Head of caudate nucleus (tissue), 42 donors: ENCODE measurements around the gene TJP3.

Experiments used
- DNase-seq, 42 donors: peaks; one replicate each; pipeline versions ENCODE4 v3.0.0 to v3.0.0-alpha.2; 2020 to 2021; ENCODE audit warnings: mixed read lengths in 7 of 42
- intact Hi-C: fragments of 100-400 bp; cut with DNase I; formaldehyde crosslinking; loops from one replicate; pipeline ENCODE4 v1.15.0; 2022

Gene TJP3

DNA sequence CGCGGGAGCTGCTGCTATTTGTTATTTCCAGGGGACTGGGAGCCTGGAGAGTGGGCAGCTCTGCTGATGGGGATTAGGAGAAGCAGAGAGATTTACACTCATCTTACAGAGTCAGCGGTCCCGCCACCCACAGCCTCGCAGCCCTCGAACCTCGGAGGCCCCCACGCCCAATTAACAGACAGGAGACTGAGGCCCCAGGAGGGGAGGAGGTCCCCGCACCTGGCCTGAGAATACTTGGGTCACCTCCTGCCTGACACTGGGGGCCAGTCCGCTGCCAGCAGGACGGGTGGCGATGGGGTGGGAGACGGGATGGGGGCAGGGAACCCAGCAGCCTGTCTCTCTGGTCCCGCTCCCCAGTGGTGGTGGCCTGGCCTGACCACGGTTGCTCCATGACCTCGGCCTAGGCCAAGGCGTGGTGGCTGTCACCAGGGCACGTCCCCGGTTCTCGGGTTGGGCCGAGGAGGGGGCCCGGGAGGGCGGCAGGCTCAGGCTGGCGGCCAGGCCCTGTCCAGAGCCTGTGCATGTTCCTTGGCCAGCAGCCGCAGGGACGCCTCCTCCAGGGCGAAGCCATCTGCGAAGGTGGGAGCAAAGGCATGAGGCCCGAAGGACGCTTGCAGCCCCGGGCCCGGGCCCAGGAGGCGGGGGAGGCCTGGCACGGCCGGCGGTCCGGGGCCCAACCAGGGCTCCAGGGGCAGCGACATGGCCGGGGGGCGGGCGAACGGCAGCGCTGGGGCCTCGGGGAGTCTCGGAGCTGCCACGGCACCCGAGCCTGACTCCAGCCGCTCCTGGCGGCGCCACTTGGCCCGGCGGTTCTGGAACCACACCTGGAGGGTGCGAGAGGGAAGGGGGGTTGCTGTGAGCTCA is 62.2 kb downstream of the TJP3 start:
- intact Hi-C loops = no loop called here
- no peak for DNase-seq

DNA sequence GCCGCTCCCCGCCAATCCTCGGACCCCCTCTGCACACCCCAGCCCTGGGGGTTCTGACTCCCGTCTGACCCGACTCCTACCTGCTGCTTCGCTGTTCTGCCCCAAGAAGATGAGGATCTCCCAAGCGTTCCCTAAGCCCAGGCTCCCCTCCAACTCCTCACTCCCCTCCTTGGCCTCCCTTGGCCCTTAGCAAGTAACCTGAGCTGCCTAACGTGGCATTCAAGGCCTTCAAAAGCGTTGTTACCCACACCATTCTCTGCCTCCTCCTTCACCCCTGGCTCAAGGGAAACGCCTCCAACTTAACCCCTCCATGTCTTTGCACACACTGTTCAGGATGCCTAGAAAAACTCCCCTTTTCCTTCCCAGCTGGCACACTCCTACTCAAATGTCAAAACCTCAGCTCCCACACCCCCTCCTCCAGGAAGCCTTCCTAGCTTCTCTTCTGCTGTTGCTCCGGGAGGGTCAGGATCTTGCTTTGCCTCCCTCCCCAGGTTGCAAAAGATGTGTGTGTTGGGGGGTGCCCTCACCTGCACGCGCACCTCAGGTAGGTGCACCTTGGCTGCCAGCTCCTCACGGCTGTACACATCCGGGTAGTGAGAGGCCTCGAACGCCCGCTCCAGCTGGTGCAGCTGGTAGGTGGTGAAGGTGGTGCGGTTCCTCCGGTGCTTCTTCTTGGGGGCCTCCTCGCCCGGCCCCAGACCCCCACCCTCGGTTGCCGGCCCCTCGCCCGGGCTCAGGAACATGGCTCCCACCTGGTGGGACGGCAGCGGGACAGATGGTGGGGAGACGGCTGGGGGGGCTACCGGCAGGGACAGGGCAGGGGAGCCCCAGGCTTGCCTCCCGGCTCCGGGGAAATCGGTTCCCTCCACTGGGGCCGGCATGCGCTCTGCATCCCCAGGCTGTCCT is 63.1 kb downstream of the TJP3 start:
- no peak for DNase-seq
- intact Hi-C loops = no loop called here

GRCh38 chr19:3771906-3772455 is 63.8 kb downstream of the TJP3 start, which contains the start of gene RAX2:
Gene RAX2, minus strand, starts transcription at chr19:3772228. Its CDS starts 486 bp downstream, at chr19:3771742.
- intact Hi-C loops = no loop called here
- DNase-seq = no peak

- DNase-seq = no peak
- intact Hi-C loops = no loop called here
Observed at GRCh38 chr19:3773814-3774515, 65.8 kb downstream of the TJP3 start.

DNA sequence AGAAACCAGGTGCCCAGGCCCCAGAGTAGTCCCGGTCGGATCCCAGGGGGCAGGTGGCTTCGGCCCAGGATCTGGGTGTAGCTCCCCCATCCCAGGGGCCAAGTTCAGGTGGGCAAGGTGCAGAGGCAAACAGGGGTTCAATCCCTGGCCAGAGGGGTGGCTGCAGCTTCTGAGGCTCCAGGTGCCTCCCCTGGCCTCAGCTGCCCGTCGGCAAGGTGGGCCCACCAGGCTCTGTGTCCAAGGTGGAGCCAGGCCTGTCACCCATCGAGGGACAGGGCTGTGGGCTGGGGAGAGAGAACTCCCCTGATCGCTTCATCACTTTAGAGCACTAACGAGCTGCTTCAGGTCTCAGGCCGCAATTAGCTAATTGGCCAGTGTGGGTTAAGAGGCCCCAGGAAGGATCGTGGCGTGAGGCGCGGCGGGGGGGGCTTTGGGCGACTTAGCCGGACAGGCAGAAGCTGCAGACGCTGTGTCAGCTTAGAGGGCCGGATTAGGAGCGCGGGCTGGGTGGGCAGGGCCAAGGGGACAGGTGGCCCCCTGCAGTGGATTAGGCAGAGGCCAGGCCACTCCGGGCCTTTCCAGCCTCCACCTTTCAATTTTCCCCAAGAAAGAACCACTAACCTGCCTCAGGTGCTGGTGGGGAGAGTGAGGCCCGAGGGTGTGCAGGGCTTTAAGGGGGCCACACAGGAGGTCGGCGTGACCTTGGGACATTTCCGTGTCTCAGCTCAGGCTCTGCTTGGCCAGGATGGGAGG is 66.6 kb downstream of the TJP3 start:
- intact Hi-C loops = no loop called here
- no peak for DNase-seq

- intact Hi-C loops = no loop called here
- no peak for DNase-seq
Observed at GRCh38 chr19:3775374-3775711, 67.2 kb downstream of the TJP3 start.

DNA sequence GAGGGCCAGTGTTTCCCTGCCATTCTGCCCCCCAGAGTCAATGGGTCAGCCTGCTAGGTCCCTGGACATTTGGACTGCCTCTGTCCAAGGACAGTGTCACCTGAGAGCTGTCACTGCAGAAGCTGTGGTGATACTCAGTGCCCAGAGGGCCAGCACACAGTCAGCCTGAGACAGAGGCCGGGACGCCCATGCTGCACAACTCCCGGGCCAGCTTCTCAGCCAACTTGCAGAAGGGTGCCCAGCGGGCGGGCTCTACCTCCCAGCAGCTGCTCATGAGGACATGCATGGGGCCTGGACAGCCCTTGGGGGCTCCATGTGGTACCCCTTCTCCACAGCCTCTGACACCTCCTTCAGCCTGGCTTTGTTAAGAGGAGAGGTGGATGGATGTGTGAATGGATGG is 67.6 kb downstream of the TJP3 start:
- intact Hi-C loops = no loop called here

GRCh38 chr19:3776479-3777040 is 68.4 kb downstream of the TJP3 start:
- no peak for DNase-seq
- intact Hi-C loops = no loop called here

More for the DNA sequence above, 67.6 kb downstream of the TJP3 start:
- DNase-seq = no peak

DNA sequence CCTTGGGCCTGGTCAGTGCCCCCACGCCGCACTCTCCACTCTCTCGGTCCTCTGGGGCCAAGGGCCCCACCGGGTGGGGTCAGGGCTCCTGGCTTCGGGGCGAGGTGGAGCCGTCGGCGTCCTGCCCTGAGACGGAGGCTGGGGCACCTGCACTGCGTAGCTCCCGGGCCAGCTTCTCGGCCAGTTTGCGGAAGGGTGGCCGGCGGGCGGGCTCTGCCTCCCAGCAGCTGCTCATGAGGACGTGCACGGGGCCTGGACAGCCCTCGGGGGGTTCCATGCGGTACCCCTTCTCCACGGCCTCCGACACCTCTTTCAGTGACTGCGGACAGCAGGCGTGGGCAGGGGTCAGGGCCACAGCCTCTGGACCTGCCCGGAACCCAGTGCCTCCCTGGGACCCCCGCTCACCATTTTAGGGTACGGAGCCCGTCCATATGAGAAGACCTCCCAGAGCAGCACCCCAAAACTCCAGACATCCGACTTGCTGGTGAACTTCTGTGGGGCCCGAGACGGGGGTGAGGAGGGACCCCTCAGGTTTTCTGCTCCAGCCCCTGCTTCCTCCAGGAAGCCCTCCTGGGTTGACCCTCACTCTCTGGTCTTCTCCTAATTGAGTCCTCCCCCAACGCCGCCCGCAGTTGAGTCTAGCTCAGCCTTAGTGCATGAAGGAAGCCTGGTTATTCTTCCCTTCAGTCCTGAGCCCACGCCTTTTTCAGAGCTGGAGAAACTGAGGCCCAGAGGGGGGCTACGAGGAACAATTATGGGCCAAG is 70.1 kb downstream of the TJP3 start:
- intact Hi-C loops = no loop called here
- no peak for DNase-seq

DNA sequence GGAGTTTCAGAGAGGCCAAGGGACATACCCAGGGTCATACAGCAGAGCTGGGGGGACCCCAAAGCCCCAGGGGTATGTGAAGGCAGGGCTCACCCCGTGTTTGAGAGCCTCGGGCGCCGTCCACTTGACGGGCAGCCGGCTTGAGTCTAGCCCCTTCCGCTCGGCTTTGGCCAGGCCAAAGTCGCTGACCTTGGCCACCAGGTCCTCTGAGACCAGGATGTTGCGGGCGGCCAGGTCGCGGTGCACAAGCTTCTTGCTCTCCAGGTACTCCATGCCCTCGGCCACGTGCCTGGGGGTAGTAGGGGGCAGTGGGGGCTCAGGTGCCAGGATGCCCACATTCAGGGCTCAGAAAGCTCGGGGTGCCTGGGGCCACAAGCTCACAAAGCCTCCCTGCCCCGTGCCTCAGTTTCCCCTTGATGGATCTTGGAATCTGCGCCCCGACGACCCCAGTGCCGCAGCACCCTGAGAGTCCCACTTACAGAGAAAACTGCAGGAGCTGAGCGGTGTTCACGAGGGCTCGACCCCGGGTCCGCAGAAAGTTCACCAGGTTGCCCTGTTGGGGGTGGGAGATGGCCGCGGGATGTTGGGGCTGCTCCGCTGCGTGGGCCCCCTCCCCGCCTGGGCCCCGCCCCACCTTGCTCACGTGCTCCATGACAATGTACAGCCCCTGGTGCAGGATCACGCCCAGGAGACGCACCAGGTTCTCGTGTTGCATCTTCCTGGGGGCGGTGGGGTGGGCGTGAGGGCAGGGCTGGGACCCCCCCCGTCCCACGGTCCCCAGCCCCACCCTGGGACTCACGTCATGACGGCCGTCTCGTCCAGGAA is 70.9 kb downstream of the TJP3 start:
- intact Hi-C loops = no loop called here

GRCh38 chr19:3780786-3781304 is 72.7 kb downstream of the TJP3 start:
- DNase-seq = no peak
- intact Hi-C loops = no loop called here

More for the DNA sequence above, 70.9 kb downstream of the TJP3 start:
- DNase-seq = no peak

DNA sequence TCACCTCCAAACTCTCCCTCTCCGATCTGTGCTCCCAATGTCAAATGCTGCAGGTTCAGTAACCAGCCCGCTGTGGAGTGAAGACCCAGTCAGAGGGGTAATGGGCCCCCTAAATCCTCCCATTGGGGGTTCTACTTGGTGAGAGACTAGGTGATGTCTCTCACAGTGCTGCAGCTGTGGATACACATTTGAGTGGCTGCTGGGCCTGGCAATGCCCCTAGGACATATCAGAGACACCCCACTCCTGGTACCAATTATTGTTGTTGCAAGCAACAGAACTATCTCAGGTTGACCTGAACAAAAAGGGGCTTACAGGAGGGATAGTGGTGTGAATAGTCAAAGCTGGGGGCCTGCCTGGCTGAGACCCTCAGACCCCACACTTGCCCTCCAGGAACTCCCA is 73.4 kb downstream of the TJP3 start:
- DNase-seq = no peak
- intact Hi-C loops = no loop called here

DNA sequence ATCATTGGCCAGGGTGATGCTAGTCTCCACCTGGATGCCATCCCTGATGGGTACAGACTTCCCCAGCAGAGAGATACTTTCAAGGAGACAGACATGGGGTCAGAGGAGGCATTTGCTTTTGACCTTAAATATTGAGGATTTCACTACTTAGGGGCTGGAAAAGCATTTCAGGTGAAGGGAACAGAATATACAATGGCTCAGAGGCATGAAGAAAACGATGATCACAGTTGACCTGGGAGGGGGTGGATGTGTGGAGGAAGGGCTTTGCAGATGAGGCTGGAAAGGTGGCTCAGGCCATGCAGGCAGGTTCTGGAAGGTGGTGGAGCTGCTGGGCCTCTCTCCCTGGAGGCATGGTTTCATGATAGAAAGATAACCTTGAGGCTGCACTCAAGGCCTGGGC is 74.1 kb downstream of the TJP3 start:
- DNase-seq = no peak
- intact Hi-C loops = no loop called here

DNA sequence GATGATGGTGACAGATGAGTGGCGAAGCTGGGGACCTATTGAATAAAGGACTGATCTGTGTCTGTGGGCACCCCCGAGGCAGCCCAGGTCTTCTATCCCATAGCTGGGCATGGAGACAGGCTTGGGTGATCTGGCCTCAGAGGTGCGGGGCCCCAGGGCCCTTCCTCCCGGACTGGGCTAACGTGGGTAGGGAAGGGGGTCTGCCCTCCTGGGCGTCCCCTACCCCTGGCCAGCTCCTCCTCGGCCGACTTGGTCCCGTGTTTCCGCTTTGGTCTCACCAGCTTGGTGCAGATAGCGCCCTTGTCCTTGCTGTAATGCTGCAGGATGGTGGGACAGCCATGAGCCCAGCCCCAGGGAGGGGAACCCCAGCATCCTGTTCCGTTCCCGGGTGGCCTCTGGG is 74.7 kb downstream of the TJP3 start:
- intact Hi-C loops = no loop called here
- DNase-seq = no peak

- DNase-seq = no peak
- intact Hi-C loops = no loop called here
Observed at GRCh38 chr19:3783660-3784584, 75.7 kb downstream of the TJP3 start.
